GM21528 (cell line): ENCODE results near the gene CCL25.
"Not testable (repeated sequence)": the region's sequence is repeated elsewhere in the genome, so short reads cannot be mapped to it uniquely, and the experiment has no call there.

ENCODE experiments used
- ATAC-seq: cut with Tn5 transposase; IDR thresholded peaks from one replicate; pipeline ENCODE4 v1.9.1; 2021; ENCODE audit warnings: mild to moderate bottlenecking, moderate library complexity; ENCODE audit not compliant: unreplicated experiment, low FRiP score

Gene CCL25

GRCh38 chr19:8084152-8084551, 31.6 kb downstream of the CCL25 start:
- no peak for ATAC-seq

DNA sequence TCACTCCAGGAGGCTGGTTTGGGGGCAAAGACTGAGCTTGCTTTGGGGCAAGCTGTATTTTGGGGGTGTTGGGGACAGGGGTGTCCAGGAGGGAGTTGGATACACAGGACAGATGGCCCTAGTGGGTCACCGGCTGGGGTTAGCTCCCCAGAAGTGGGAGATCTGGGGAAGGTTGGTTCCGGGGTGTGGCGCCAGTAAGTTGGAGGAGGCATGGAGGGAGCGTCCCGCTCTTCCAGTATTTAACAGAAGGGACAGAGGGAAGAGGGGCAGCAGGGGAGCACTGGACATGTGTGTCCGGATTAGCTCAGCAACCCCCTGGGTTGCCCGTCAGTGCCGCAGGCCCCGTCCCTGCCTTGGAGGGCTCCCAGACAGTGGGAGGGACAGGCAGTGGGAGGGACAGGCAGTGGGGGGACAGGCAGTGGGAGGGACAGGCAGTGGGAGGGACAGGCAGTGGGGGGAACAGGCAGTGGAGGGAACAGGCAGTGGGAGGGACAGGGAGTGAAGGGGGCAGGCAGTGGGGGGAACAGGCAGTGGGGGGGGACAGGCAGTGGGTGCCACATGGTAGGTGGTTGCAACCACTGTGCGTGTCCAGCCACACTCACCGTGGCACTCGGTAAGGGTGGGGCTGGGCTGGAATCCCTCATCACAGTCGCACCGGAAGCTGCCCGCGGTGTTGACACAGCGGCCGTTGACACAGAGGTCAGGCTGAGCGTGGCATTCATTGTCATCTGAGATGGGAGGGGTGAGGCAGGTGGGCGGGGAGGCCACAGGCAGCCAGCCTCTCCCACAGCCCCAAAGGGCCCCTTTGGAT, 33.2 kb downstream of the CCL25 start:
- no peak for ATAC-seq

DNA sequence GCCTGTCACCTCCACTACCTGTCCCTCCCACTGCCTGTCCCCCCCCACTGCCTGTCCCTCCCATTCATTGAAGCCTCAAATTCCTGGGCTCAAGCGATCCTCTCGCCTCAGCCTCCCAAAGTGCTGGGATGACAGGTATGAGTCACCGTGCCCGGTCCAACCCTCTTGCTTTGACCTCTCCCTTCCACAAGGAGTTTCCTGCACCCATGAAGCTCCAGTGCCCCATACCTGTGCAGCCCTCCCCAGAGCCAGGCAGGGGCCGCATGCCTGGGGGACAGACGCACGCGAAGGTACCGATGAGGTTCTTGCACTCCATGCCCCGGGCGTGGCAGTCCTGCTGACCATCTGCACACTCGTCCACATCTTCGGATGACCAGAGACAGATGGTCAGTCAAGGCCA, 34.3 kb downstream of the CCL25 start:
- no peak for ATAC-seq

DNA sequence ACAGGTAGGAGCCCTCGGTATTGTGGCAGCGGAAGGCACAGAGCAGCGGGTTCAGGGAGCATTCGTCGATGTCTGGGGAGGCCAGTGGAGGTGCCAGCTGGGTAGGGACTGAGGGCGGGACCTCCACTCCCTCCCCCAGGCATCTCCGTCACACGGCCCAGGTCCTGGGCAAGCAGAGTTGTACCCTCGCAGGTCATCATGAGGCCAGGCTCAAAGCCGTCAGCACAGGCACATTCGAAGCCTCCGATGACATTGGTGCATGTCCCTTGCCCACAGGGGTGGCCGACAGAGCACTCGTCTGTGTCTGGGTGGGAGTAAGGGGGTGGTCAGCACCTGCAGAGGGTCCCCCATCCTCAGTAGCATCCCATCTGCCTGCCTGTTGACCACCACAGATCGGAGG, 35.3 kb downstream of the CCL25 start:
- no peak for ATAC-seq

- no peak for ATAC-seq
These were observed 36.4 kb downstream of the CCL25 start for GRCh38 chr19:8088752-8089663.

GRCh38 chr19:8089664-8090601, 37.4 kb downstream of the CCL25 start:
- no peak for ATAC-seq

DNA sequence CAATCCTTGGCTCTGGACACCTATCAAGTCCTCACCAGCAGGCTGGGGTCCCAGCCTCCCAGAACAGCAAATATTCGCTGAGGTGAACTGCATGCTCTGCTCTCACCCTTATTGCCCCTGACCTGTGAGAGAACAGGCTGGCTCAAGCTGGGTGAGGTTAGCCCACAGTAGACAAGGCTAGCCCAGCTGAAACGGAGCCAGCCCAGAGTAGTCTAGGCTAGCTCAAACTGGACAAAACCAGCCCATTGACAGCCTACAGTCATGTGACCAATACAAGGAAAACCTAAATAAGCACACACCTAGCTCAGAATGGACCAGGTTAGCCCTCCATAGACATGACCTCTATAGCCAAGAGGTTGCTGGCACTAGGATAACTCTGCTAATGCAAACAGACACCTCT, 38.4 kb downstream of the CCL25 start:
- ATAC-seq: no peak

- no peak for ATAC-seq
These were observed 41.2 kb downstream of the CCL25 start for GRCh38 chr19:8093740-8094139.

- no peak for ATAC-seq
These were observed 41.8 kb downstream of the CCL25 start for GRCh38 chr19:8094336-8094735.

- no peak for ATAC-seq
These were observed 42.9 kb downstream of the CCL25 start for GRCh38 chr19:8095354-8095886.

DNA sequence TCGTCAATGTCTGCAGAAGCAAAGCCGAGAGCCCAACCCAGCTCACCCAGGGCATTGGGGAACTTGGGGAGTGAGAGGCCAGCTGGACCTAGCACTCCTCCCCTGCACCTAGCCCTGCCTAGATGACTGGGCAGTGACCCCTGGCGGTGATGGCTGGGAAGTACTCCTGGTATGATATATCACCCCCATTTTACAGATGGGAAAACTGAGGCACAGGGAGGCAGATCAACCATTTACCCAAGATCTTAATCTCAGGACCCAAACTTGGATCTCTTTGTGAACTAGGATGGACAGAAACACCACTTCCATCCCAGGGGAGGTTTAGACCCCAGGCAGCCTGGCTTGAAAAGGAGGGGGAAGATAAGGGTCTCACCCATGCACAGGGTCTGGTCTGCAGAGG, 43.5 kb downstream of the CCL25 start:
- no peak for ATAC-seq

DNA sequence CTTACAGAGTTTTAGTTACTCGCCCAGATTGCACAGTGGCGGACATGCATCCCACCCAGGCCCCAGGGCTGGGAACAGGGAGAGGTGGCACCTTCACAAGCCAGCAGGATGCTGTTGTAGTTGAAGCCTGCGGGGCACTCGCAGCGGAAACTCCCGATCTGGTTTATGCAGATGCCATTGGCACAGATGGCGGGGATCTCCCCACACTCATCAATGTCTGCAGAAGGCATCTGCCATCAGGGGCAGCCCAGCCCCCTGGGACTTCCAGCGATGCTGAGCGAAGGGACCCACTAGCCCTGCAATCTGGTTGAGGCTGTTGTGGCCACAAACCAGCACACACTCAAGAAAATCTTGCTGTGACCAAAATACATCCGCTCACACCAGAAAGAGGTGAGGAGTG, 44.6 kb downstream of the CCL25 start:
- no peak for ATAC-seq

DNA sequence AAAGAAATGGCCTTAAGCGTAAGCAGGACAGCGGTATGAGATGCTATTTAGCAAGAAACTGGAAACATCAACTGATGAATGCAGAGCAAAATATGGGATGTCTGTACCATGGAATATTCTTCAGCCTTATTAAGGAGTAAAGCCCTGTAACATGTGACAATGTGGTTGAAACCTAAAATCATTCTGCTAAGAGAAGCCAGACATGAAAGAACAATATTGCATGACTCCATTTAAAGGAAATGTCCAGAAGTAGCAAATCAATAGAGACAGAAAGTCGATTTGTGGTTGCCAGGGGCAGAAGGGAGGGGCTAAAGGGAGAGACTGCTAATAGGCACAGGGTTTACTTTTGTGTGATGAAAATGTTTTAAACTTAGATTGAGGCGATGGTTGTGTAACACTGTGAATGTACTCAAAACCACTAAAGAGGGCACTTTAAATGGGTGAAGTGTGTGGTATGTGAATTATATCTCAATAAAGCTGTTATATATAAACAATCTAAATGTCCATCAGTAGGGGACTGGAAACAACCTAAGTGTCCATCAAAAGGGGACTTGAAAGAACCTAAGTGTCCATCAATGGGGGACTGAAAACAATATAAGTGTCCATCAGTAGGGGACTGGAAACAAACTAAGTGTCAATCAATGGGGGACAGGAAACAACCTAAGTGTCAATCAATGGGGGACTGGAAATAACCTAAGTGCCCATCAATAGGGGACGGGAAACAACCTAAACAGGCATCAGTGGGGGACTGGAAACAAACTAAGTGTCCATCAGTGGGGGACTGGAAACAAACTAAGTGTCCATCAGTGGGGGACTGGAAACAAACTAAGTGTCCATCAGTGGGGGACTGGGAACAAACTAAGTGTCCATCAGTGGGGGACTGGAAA, 45.4 kb downstream of the CCL25 start:
- no peak for ATAC-seq

GRCh38 chr19:8101311-8101710, 48.8 kb downstream of the CCL25 start:
- no peak for ATAC-seq

DNA sequence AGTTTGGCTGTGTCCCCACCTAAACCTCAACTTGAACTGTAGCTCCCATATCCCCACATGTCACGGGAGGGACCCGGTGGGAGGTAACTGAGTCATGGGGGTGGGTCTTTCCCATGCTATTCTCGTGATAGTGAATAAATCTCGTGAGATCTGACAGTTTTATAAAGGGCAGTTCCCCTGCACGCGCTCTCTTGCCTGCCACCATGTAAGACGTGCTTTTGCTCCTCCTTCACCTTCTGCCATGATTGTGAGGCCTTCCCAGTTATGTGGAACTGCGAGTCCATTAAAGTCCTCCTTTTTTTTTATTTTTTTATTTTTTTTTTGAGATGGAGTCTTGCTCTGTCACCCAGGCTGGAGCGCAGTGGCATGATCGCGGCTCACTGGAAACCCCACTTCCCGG, 49.4 kb downstream of the CCL25 start:
- not testable (repeated sequence) for ATAC-seq

- ATAC-seq: no peak
These were observed 52.9 kb downstream of the CCL25 start for GRCh38 chr19:8105471-8105870.

- no peak for ATAC-seq
These were observed 54.8 kb downstream of the CCL25 start for GRCh38 chr19:8107301-8107903.

DNA sequence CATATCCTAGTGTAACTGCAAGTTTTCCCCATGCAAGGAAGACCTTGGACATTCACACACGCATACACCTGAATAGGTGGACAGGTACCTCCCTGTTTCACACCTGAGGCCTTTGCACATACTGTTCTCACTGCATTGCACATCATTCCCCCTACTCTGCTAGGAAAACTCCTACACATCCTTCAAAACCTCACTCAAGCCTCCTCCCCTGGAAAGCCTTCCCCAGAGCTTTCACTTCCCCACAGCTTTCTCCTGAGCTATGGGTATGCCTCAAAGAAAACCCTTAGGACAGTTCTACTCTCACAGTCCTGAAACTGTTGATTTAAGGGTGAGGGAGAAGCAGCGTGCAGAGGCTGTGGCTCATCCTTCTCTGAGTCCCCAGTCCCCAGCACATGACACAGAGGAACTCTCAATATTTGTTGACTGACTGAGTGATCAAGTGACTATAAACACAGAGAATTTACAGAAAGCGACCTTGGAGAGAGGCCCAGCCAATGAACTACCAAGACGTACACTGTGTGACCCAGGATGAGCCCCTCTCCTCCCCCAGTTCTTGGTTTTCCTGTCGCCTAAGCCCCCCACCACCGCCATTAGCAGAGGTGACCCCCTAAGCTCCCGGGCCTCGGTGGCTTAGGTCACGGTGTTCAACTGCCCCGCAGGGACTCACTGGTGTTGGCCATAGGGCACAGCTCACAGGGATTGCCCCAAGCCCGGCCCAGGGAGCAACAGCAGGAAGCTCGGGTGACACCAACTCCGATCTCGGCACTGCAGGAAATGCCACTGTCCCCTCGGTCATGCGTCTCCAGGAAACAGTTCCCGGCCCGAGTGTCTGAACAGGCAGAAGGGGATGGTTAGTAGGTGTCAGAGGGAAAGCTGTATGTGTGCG, 56.2 kb downstream of the CCL25 start:
- ATAC-seq: no peak
